VCaP (cell line): ENCODE results near the gene CDC27.
"Not testable (repeated sequence)": the region's sequence is repeated elsewhere in the genome, so short reads cannot be mapped to it uniquely, and the experiment has no call there.

Experiments
- H3K27ac ChIP-seq: fragments of 450-650 bp; 2 replicates; pipeline ENCODE4 v1.5.1; 2017
- TF ChIP-seq, protein P1 (sequence below): fragments of 450-650 bp; conservative IDR thresholded peaks from 2 replicates; pipeline ENCODE4 v1.5.1; 2017; ENCODE audit warnings: mild to moderate bottlenecking, moderate library complexity

Gene CDC27

GRCh38 chr17:47172696-47173565 lies 16.2 kb downstream of the CDC27 start:
- TF ChIP-seq, protein P1, sequence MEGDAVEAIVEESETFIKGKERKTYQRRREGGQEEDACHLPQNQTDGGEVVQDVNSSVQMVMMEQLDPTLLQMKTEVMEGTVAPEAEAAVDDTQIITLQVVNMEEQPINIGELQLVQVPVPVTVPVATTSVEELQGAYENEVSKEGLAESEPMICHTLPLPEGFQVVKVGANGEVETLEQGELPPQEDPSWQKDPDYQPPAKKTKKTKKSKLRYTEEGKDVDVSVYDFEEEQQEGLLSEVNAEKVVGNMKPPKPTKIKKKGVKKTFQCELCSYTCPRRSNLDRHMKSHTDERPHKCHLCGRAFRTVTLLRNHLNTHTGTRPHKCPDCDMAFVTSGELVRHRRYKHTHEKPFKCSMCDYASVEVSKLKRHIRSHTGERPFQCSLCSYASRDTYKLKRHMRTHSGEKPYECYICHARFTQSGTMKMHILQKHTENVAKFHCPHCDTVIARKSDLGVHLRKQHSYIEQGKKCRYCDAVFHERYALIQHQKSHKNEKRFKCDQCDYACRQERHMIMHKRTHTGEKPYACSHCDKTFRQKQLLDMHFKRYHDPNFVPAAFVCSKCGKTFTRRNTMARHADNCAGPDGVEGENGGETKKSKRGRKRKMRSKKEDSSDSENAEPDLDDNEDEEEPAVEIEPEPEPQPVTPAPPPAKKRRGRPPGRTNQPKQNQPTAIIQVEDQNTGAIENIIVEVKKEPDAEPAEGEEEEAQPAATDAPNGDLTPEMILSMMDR, result no peak
- H3K27ac ChIP-seq, result no peak overlapping the region

GRCh38 chr17:47170710-47171109 lies 18.4 kb downstream of the CDC27 start:
- TF ChIP-seq, protein P1, result no peak
- H3K27ac ChIP-seq, result peak overlapping the region; percentile 25; the same call in 1 of the 2 replicates

GRCh38 chr17:47168896-47169295 lies 20.2 kb downstream of the CDC27 start:
- not testable (repeated sequence) for H3K27ac ChIP-seq

- not testable (repeated sequence) for H3K27ac ChIP-seq
Observed at GRCh38 chr17:47166854-47167253, 22.2 kb downstream of the CDC27 start.

DNA sequence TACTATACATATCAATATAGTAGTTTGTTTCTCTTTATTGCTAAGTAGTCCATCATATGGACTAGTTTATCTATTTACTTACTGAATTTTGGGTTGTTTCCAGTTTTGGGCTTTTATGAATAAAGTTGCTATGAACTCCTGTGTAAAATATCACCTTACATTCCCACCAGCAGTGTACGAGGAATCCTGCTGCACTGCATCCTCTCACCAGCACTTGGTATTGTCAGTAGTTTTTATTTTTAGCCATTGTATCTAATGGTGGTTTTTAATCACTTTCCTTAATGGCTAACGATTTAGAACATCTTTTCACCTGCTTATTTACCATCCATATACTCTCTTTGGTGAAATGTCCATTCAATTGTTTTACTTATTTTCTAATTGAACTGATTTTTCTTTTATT lies 24.0 kb downstream of the CDC27 start:
- TF ChIP-seq, protein P1, result no peak

DNA sequence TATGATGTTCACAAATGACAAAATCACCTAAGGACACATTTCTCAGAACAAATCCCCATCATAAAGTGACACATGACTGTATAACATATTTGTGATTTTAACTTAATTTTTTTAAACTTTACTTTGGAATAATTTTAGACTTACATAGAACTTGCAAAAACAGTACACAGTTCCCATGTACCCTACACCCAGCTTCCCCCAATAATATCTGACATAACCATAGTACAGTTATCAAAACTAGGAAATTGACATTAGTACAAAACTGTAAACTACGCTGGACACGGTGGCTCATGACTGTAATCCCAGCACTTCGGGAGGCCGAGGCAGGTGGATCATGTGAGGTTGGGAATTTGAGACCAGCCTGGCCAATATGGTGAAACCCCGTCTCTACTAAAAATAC lies 24.8 kb downstream of the CDC27 start:
- H3K27ac ChIP-seq, result no peak overlapping the region
- TF ChIP-seq, protein P1, result no peak

More for the DNA sequence above, 24.0 kb downstream of the CDC27 start:
- H3K27ac ChIP-seq, result no peak overlapping the region

- TF ChIP-seq, protein P1, result no peak
- H3K27ac ChIP-seq, result no peak overlapping the region
Observed at GRCh38 chr17:47162013-47162622, 27.0 kb downstream of the CDC27 start.

DNA sequence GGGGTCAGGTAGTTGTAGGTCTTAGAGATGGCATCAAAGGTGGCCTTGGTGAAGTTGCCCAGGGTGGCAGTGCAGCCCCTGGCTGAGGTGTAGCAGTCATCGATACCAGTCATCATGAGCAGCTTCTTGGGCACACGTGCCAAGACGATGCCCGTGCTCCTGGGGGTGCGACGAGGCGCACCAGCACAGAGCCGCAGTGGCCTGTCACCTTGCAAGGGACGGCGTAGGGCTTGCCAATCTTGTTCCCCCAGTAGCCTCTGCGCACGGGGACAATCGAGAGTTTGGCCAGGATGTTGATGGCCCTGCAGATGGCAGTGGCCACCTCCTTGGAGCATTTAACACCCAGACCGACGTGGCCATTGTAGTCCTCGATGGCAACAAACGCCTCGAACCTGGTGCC lies 29.8 kb downstream of the CDC27 start:
- TF ChIP-seq, protein P1, result no peak
- H3K27ac ChIP-seq, result no peak overlapping the region
